ENCODE data around the gene CAPN8.

GRCh38 chr1:223684488-223684792 lies 18.9 kb upstream of the CAPN8 start:
- TF ChIP-seq CTCF (IDR thresholded peaks at IDR 0.05; ENCODE audit: low read length) (peak; percentile 5; the same call in 1 of the 2 replicates), EZH2 (IDR thresholded peaks at IDR 0.05; ENCODE audit: borderline replicate concordance, low read length) (no peak)

All from OCI-LY1 (cell line).